K562 (cell line): ENCODE measurements around the gene KIFC3. TPM values are rescaled to one million over a fixed set of nuclear protein-coding genes. Genes with fewer than 3 reads are reported as not detected.
A peak's percentile ranks its signal among the peaks of the same experiment; 100 is the strongest.

Experiments
- ATAC-seq: fragments of 200-7000 bp; cut with Tn5 transposase; 3 replicates; pipeline ENCODE4 v1.9.1; 2020; ENCODE audit warnings: moderate library complexity
- BruUV-seq: library from RNA; stranded (reverse); fragments of 400-500 nt; replicated peaks from 2 replicates; lab custom pipeline; 2021; lab: Mats Ljungman, UMichigan
- CTCF ChIA-PET: fragments of 300-600 bp; formaldehyde crosslinking; extraction: SDS; loops from one replicate; lab custom pipeline; 2021; ENCODE audit warnings: low intra/inter-chr PET ratio; lab: Yijun Ruan, JAX
- POLR2A ChIA-PET: fragments of 300-600, 350-650 bp; sonication (Branson Sonifier 250); formaldehyde crosslinking; extraction: SDS; loops from one replicate; lab custom pipeline; 2021; ENCODE audit warnings: antibody characterized with exemption, inconsistent platforms; lab: Yijun Ruan, JAX
- DNase-seq, 4 experiments: peaks; one replicate each; pipeline versions ENCODE4 v3.0.0 to v3.0.0-alpha.2; 2011 to 2018; ENCODE audit warnings: low spot score in 3 of 4, mixed read lengths in 3 of 4; ENCODE audit errors: extremely low read depth in 1 of 4
- FAIRE-seq: peaks from 2 replicates; lab custom pipeline; 2011; peaks lifted over from hg19 to GRCh38; lab: Jason Lieb, UNC
- H2AFZ ChIP-seq: 2 replicates; pipeline ENCODE4 v1.6.0; 2011; ENCODE audit warnings: low read depth, low read length, control low read depth, inconsistent platforms
- H3K27ac ChIP-seq: fragments of 200-600 bp; 3 replicates; pipeline ENCODE4 v1.8.0; 2011; ENCODE audit warnings: low read depth, mild to moderate bottlenecking, control low read depth, inconsistent platforms, low read length, moderate library complexity, mixed read lengths; ENCODE audit errors: extremely low read depth
- H3K27me3 ChIP-seq, 2 experiments: fragments of 300-600 bp in 1 of 2; 2 replicates in 1 of 2; 3 replicates in 1 of 2; pipeline versions ENCODE4 v1.6.0 to v1.8.0; 2011; ENCODE audit warnings: inconsistent platforms in 2 of 2, low read length in 2 of 2, mild to moderate bottlenecking in 1 of 2, mixed read lengths in 1 of 2, moderate library complexity in 1 of 2; ENCODE audit not compliant: control insufficient read depth in 2 of 2, insufficient read depth in 2 of 2
- H3K36me3 ChIP-seq: fragments of 300-600 bp; 3 replicates; pipeline ENCODE4 v1.8.0; 2011; ENCODE audit warnings: mild to moderate bottlenecking, low read length, inconsistent platforms; ENCODE audit not compliant: control insufficient read depth, insufficient read depth
- H3K4me1 ChIP-seq, 2 experiments: fragments of 200-600 bp in 1 of 2; replicated peaks in 1 of 2; 2 replicates in 1 of 2; 3 replicates in 1 of 2; pipeline versions ENCODE4 v1.5.1 to v1.8.0; 2011; ENCODE audit warnings: inconsistent platforms in 2 of 2, low read length in 2 of 2, mild to moderate bottlenecking in 1 of 2, mixed read lengths in 1 of 2, moderate library complexity in 1 of 2; ENCODE audit not compliant: control insufficient read depth in 2 of 2, insufficient read depth in 2 of 2
- H3K4me2 ChIP-seq: 2 replicates; pipeline ENCODE4 v1.6.1; 2011; ENCODE audit warnings: low read length, control low read depth, inconsistent platforms, mixed read lengths; ENCODE audit not compliant: insufficient read depth
- H3K4me3 ChIP-seq: fragments of 200-600 bp; sonication (generic), shearing (Covaris generic); 2 replicates; pipeline ENCODE4 v1.5.1; 2016; ENCODE audit warnings: control low read depth, inconsistent platforms
- H3K79me2 ChIP-seq: fragments of 200-600 bp; 3 replicates; pipeline ENCODE4 v1.8.0; 2011; ENCODE audit warnings: low read length, inconsistent platforms; ENCODE audit not compliant: control insufficient read depth, insufficient read depth
- H3K9ac ChIP-seq, 2 experiments: 2 replicates each; pipeline versions ENCODE4 v1.6.0 to v1.6.1; 2011; ENCODE audit warnings: low read depth in 2 of 2, low read length in 2 of 2, control low read depth in 1 of 2, inconsistent platforms in 1 of 2, mild to moderate bottlenecking in 1 of 2, mixed read lengths in 1 of 2; ENCODE audit not compliant: insufficient read depth in 1 of 2
- H3K9me1 ChIP-seq: one replicate; pipeline ENCODE4 v1.6.0; 2011; ENCODE audit warnings: inconsistent platforms, mild to moderate bottlenecking, low read length, moderate library complexity; ENCODE audit not compliant: control insufficient read depth, insufficient read depth
- H3K9me3 ChIP-seq: replicated peaks from 2 replicates; pipeline ENCODE4 v1.5.1; 2011; ENCODE audit warnings: low read depth, low read length, inconsistent platforms; ENCODE audit not compliant: control insufficient read depth, insufficient read depth
- H4K20me1 ChIP-seq: replicated peaks from 2 replicates; pipeline ENCODE4 v1.6.1; 2011; ENCODE audit warnings: low read length, inconsistent platforms, mixed read lengths; ENCODE audit not compliant: control insufficient read depth, insufficient read depth
- ARHGAP35 ChIP-seq: fragments of 450-650 bp; IDR thresholded peaks from 2 replicates; pipeline ENCODE4 v1.6.1; 2018; ENCODE audit not compliant: partially characterized antibody
- CBX3 ChIP-seq, 2 experiments: IDR thresholded peaks; 1 replicate in 1 of 2; 2 replicates in 1 of 2; pipeline ENCODE4 v1.6.1; 2012; ENCODE audit warnings: inconsistent platforms in 2 of 2, low read length in 2 of 2, borderline replicate concordance in 1 of 2, control low read depth in 1 of 2
- CBX5 ChIP-seq: IDR thresholded peaks from 2 replicates; pipeline ENCODE4 v1.6.1; 2014; ENCODE audit warnings: low read depth, borderline replicate concordance
- CHD4 ChIP-seq: fragments of 200-600 bp; sonication (generic); IDR thresholded peaks from 3 replicates; pipeline ENCODE4 v1.6.1; 2012; ENCODE audit warnings: low read depth, mild to moderate bottlenecking, mixed read lengths, low read length, inconsistent platforms; ENCODE audit not compliant: insufficient read depth, insufficient replicate concordance, poor library complexity, severe bottlenecking
- DDX20 ChIP-seq: fragments of 450-650 bp; IDR thresholded peaks from 2 replicates; pipeline ENCODE4 v1.6.1; 2016; ENCODE audit warnings: missing genetic modification characterization, low read depth, mild to moderate bottlenecking, missing compliant biosample characterization, moderate library complexity
- HSF4 ChIP-seq: fragments of 250-450 bp; sonication (Bioruptor Pico); IDR thresholded peaks from 2 replicates; pipeline ENCODE4 v2.1.2; 2022; ENCODE audit warnings: mild to moderate bottlenecking, moderate library complexity, borderline replicate concordance
- KAT2B ChIP-seq: IDR thresholded peaks from one replicate; pipeline ENCODE4 v1.6.1; 2012; ENCODE audit warnings: low read depth, mild to moderate bottlenecking, control low read depth, inconsistent platforms, low read length, moderate library complexity
- KDM5B ChIP-seq: fragments of 200-600 bp; sonication (generic); IDR thresholded peaks from 2 replicates; pipeline ENCODE4 v1.6.1; 2012; ENCODE audit warnings: low read depth, mild to moderate bottlenecking, moderate library complexity, low read length, control low read depth, inconsistent platforms; ENCODE audit not compliant: insufficient replicate concordance
- RBBP5 ChIP-seq: fragments of 200-600 bp; sonication (generic); IDR thresholded peaks from 2 replicates; pipeline ENCODE4 v1.6.1; 2012; ENCODE audit warnings: borderline replicate concordance, mild to moderate bottlenecking, low read length, control low read depth, inconsistent platforms; ENCODE audit not compliant: insufficient read depth, poor library complexity, severe bottlenecking
- SIX5 ChIP-seq, 2 experiments: IDR thresholded peaks; 2 replicates each; pipeline ENCODE4 v1.6.1; 2011; ENCODE audit warnings: low read length in 2 of 2, borderline replicate concordance in 1 of 2, low read depth in 1 of 2, mild to moderate bottlenecking in 1 of 2, moderate library complexity in 1 of 2; ENCODE audit not compliant: insufficient read depth in 1 of 2
- SP1 ChIP-seq: sonication (generic); formaldehyde crosslinking; IDR thresholded peaks from 2 replicates; pipeline ENCODE4 v1.8.1; 2022; ENCODE audit warnings: mild to moderate bottlenecking, missing genetic modification reagents
- ZNF384 ChIP-seq: IDR thresholded peaks from 2 replicates; pipeline ENCODE4 v1.6.1; 2012; ENCODE audit warnings: low read depth, low read length, improper control_type of control experiment
- ZNF561 ChIP-seq: fragments of 450-650 bp; formaldehyde crosslinking; conservative IDR thresholded peaks from 2 replicates; pipeline ENCODE4 v1.4.0; 2020; ENCODE audit warnings: mild to moderate bottlenecking, moderate library complexity
- WGBS: fragments of 100-300 bp; shearing (Covaris generic); methylation state at CpG from one replicate; pipeline ENCODE4 v1.1.6; 2016; ENCODE audit warnings: low coverage, mixed read lengths; ENCODE audit not compliant: insufficient coverage; ENCODE audit errors: missing lambda C conversion rate; 5-methylcytosine and 5-hydroxymethylcytosine counted together
- in situ Hi-C: fragments of 300-500 bp; cut with MboI; formaldehyde crosslinking; loops from 4 replicates; pipeline ENCODE4 v1.15.0; 2018; ENCODE audit warnings: inconsistent platforms, mixed read lengths
- intact Hi-C: fragments of 100-400 bp; cut with micrococcal nuclease; formaldehyde crosslinking; loops from 2 replicates; pipeline ENCODE4 v1.14.2; 2022
- polyA plus RNA-seq, 8 experiments: library from polyadenylated mRNA; depleted of rRNA in 4 of 8; stranded (reverse) in 5 of 8; unstranded in 3 of 8; fragments of >200 nt; fragmentation: Nextera tagmentation in 2 of 8; fragmentation: Illumina TruSeq in 1 of 8; extraction: Ambion mirVana in 2 of 8; extraction: Trizol in 1 of 8; gene quantifications; 2 replicates each; pipeline versions ENCODE4 v1.2.1 to v1.2.3, GENCODE V29; 2011 to 2014; ENCODE audit warnings: inconsistent platforms in 1 of 8, missing spikeins in 1 of 8
- total RNA-seq, 7 experiments: library from RNA; depleted of rRNA in 6 of 7; stranded (reverse); fragments of >200 nt in 6 of 7; fragmentation: Illumina TruSeq in 2 of 7; extraction: Trizol in 2 of 7; gene quantifications; 2 replicates each; pipeline versions ENCODE4 v1.2.1 to v1.2.3, GENCODE V29; 2011 to 2021; ENCODE audit warnings: low replicate concordance in 1 of 7
- TF ChIP-seq, protein P1 (sequence below): sonication (generic); formaldehyde crosslinking; IDR thresholded peaks from 2 replicates; pipeline ENCODE4 v1.8.1; 2023; ENCODE audit warnings: mild to moderate bottlenecking, missing genetic modification reagents
- TF ChIP-seq, protein P2 (sequence below): fragments of 450-650 bp; IDR thresholded peaks from 2 replicates; pipeline ENCODE4 v1.6.1; 2014; ENCODE audit warnings: low read depth, mild to moderate bottlenecking, moderate library complexity, borderline replicate concordance

Gene KIFC3
- total and polyA plus RNA-seq, 9 of the 15 experiments (the other 6 are each of a cell fraction or from before 2014, with no cell fraction given) = 0.23 to 105 (median 26.2) TPM

DNA sequence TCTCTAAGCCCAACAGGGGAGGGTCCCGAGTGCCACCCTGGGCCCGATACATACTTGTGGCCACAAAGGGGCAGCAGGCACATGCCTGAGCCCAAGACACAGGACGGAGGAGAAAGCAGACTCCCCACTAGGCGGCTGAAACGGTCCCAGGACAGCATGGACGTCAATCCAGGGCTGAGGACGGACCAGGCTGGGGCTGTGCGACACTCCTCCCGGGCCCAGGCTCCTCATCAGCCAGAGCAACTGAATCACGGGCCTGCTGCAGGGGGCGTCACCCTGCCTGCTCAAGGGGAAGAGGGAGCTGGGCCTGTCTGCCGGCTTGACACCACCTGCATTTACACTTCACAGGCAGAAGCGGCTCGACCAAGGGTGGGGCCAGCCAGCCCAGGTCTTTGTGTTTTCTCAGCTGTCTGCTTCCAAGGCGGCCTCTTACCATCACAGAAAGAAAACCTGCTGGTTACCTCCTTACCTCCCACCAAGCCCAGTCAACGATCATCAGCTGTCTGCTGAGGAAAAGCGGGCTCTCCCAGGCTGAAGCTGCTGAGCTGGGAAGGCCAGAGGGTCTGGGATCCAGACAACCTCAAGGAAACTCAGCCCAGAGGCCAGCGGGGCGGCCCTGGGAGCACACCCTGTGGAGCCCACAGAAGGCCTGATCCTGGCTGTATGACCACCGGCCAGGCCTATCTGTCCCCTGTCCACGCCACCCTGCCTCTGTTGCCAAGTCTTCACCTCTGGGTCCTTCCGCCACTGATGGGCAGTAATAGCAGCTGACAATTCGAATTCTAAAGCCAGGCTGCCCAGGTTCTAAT lies 26.4 kb downstream of the KIFC3 start (continued):
- TF ChIP-seq, protein P1, sequence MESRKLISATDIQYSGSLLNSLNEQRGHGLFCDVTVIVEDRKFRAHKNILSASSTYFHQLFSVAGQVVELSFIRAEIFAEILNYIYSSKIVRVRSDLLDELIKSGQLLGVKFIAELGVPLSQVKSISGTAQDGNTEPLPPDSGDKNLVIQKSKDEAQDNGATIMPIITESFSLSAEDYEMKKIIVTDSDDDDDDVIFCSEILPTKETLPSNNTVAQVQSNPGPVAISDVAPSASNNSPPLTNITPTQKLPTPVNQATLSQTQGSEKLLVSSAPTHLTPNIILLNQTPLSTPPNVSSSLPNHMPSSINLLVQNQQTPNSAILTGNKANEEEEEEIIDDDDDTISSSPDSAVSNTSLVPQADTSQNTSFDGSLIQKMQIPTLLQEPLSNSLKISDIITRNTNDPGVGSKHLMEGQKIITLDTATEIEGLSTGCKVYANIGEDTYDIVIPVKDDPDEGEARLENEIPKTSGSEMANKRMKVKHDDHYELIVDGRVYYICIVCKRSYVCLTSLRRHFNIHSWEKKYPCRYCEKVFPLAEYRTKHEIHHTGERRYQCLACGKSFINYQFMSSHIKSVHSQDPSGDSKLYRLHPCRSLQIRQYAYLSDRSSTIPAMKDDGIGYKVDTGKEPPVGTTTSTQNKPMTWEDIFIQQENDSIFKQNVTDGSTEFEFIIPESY (CRISPR knock-in tag) = 0 out of 2 replicates have a peak, but pooled peaks have one; percentile 42

DNA sequence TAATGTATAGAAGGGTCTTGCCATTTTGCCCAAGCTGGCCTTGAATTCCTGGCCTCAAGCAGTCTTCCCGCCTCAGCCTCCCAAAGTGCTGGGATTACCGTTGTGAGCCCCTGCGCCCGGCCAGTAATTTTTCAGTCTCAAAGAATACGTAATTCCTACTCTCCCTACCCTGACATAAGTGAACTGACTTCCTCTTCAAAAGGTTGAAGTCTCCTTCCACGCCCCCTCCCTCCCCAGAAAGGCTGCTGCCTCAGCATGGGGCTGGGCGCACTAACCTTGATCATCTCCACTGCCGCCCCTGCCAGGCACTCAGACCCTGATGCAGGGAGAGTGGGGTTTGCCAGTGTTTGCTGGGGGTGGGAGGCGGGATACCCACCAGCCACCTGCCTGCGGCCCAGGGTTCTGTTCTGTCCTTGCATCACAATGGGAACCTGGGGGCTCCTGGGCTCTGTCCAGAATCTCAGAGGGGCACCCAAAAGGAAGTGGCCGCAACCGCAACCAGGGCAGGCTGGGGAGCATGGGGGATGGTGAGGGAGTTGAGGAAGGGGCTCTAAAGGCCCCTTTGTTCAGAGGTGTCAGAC lies 27.5 kb downstream of the KIFC3 start:
- Histone ChIP-seq H3K9me1 (no peaks in the 10 kb centered on the region), H3K9me3 (no peaks in the 10 kb centered on the region), H3K4me1 (peaks cover 0 to 3% of the 10 kb centered on the region in 2 experiments; a peak in 1 of 5 replicates), H3K27ac (no peak overlapping the region), H3K4me2 (no peak overlapping the region), H3K79me2 (no peaks in the 10 kb centered on the region), H3K4me3 (no peak overlapping the region), H4K20me1 (no peaks in the 10 kb centered on the region), H3K9ac (no peak overlapping the region), H2AFZ (no peak overlapping the region), H3K36me3 (peaks cover 60% of the 10 kb centered on the region; the same call in 2 of the 3 replicates), H3K27me3 (no peaks in the 10 kb centered on the region)
- FAIRE-seq = no peak
- no peak for ATAC-seq
- no peak for DNase-seq
- BruUV-seq = no TSS peak
- CTCF ChIA-PET = no interaction called here
- in situ Hi-C loops (no loop called here), intact Hi-C loops (no loop called here)
- POLR2A ChIA-PET = interaction anchor here (0.6 kb wide), 1 partner anchor 177 kb away, joined by 4 read pairs; no protein-coding TSS in a partner anchor
- 95% methylated on average over 11 of the region's 12 CpGs for WGBS
- TF ChIP-seq ZNF384 (no peak), CBX5 (no peak), KDM5B (no peak), CHD4 (no peak), HSF4 (CRISPR knock-in tag) (no peak), ZNF561 (CRISPR knock-in tag) (no peak), RBBP5 (no peak), ARHGAP35 (no peak), SIX5 (IDR thresholded peaks at IDR 0.05; ENCODE audit: borderline replicate concordance in 1 of 2, insufficient read depth in 1 of 2, low read depth in 1 of 2, low read length in 2 of 2) (no peak), KAT2B (no peak), CBX3 (IDR thresholded peaks at IDR 0.05; ENCODE audit: borderline replicate concordance in 1 of 2, low read length in 2 of 2) (no peak), DDX20 (tag) (no peak), SP1 (CRISPR knock-in tag) (no peak)
- TF ChIP-seq, protein P2, sequence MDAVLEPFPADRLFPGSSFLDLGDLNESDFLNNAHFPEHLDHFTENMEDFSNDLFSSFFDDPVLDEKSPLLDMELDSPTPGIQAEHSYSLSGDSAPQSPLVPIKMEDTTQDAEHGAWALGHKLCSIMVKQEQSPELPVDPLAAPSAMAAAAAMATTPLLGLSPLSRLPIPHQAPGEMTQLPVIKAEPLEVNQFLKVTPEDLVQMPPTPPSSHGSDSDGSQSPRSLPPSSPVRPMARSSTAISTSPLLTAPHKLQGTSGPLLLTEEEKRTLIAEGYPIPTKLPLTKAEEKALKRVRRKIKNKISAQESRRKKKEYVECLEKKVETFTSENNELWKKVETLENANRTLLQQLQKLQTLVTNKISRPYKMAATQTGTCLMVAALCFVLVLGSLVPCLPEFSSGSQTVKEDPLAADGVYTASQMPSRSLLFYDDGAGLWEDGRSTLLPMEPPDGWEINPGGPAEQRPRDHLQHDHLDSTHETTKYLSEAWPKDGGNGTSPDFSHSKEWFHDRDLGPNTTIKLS = no peak
